Posterior cingulate gyrus (tissue), 11 donors: ENCODE data around the gene ZNF805.
A peak's percentile ranks its signal among the peaks of the same experiment; 100 is the strongest.
"Not testable (repeated sequence)": the region's sequence is repeated elsewhere in the genome, so short reads cannot be mapped to it uniquely, and the experiment has no call there.

Experiments
- DNase-seq, 10 donors: peaks; one replicate each; pipeline versions ENCODE4 v3.0.0 to v3.0.0-alpha.2; 2020 to 2021; ENCODE audit warnings: mixed read lengths in 3 of 10
- intact Hi-C: fragments of 100-400 bp; cut with DNase I; formaldehyde crosslinking; loops from one replicate; pipeline ENCODE4 v1.15.1; 2023

The ZNF805 gene

DNA sequence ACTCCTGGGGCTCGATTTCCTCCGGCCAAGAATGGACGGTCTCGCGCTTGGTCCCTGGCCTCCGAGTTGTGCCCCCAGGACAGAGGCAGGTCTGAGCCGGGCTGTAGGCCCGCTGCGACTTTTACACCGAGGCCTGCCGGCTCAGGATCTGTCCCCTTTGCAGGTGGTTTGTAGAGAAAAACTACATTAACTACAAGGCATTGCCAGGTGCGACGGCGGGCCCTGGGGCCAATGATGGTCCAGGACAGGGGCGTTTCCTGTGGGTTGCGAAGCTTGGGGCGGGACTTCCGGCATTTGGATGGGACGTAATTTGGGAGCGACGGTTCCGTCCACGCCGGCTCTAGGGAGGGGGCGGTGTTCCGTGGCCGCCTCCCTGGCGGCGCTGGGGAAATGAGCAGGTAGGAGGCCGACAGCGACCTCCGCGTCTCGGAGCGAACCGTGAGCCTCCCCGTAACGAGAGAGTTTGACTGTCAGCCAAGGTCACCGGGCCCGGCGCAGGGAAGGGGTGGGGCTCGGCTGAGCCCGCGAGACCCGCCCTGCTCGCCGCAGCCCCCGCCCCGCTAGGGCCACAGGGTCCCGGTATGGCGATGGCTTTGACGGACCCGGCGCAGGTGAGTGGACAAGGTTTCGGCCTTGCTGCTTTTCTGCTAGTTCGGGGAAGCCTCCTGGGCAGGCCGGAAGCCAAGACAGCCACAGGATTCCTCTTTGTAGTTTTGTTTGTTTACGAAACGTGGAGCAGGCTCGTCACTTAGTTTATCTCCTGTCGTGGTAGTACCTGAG lies at the start of gene ZNF805:
TSS of gene ZNF805 (plus strand) at position 322 of the 780 bp plus-strand sequence. CDS start at position 582, 260 bp downstream.
- DNase-seq = peak; percentile 91 to 99 (median 96)
- intact Hi-C loops = loop anchor here (1.0 kb wide), 1 partner anchor 40 kb away; the partner anchor contains the start of gene ZNF460

DNA sequence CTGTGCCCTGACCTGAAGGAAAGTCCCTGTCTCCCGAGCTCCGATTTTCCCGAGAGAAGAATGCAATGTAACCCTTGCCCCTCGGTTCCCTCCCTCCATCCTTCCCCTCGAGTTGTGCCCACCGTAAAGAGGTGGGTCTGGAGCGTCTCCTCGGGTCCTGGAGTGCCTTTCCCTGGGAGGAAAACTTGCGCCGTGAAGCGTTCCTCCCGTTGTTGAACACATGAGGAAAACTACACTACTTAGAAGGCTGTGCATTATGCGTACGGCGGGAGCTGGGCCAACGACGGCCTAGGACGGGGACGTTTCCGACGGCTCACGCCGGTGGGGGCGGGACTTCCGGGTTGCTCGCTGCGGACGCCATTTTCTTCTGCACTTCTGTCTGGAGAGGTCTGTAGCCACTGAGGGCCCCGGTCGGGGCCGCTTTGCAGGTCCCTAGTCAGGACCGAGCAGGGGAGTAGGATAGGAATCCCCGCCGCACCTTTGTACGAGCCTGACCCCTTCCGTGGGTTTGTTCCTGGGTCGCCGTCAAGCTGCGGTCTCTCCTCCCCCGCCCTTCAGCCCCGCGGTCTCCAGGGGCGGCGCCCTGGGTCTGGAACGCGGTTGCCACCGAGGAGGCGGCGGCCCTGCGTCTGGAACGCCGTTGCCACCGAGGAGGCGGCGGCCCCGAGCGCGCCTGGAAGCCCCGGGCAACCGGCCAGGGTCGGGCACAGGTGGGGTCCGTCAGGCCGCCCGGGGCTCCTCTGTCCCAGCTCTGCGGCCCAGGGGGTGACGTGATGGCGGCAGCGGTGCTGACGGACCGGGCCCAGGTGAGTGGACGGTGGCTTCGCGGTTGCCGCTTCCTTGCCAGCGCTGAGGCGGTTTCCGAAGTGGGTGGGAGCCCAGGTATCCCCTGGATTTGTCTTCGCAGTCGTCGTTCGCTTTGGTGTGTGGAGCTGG lies 49.0 kb upstream of the ZNF805 start, which contains the start of gene ZNF264:
TSS of gene ZNF264 (plus strand) at position 360 of the 936 bp plus-strand sequence. CDS start at position 774, 414 bp downstream.
- peak; percentile 86 to 98 (median 93) for DNase-seq
- intact Hi-C loops = loop anchor here (5.0 kb wide), 1 partner anchor 91 kb away; the partner anchor contains the start of gene ZNF460

DNA sequence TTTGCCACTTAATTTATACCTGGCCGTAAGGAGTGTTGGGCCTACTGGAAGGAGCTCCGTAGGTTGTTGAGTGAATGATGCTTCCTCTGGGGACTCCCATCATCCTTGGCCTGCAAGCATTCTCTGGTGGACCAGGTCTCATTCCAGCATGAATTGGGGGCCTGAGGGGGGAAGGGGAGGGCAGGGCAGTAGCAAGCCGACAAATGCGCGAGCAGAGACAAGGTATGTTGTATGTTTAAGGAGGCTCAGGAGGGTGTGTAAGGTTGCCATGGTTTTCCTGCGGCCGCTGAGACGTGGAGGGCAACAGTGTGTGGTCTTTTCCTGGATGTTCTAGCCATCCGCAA lies 48.4 kb upstream of the ZNF805 start:
- intact Hi-C loops = loop anchor here (5.0 kb wide), 1 partner anchor 90 kb away; the partner anchor contains the start of gene ZNF460
- no peak for DNase-seq

DNA sequence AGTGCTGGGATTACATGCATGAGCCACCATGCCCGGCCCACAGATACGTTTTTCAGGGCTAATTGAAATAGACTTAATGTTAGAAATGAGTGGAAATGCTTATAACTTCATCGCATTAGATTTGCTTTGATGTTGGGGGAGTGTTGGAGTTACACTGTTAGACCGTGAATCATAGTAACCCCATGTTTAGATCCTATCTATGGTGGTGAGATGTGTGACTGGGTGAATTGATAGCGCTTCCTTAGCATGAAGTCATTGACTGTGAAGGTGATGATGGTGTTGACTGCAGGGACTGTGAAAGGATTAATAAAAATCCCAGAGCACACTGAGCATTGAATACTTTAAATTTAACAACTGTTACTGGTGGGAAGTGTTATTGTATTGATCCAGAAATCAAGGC lies 47.4 kb upstream of the ZNF805 start:
- intact Hi-C loops = loop anchor here (5.0 kb wide), 1 partner anchor 89 kb away; the partner anchor contains the start of gene ZNF460
- DNase-seq = no peak

DNA sequence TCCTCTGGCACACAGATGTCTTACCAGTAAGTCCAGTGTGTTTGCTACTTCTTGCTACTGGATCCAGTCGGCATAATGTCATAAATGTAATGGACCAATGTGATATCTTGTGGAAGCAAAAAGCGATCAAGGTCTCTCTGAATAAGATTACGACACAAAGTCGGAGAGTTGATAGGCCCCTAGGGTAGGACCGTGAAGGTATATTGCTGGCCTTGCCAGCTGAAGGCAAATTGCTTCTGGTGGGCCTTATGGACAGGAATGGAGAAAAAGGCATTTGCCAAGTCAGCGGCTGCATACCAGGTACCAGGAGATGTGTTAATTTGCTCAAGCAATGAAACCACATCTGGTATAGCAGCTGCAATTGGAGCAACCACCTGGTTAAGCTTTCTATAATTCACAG lies 42.6 kb upstream of the ZNF805 start:
- DNase-seq, intact Hi-C loops: not testable (repeated sequence)

DNA sequence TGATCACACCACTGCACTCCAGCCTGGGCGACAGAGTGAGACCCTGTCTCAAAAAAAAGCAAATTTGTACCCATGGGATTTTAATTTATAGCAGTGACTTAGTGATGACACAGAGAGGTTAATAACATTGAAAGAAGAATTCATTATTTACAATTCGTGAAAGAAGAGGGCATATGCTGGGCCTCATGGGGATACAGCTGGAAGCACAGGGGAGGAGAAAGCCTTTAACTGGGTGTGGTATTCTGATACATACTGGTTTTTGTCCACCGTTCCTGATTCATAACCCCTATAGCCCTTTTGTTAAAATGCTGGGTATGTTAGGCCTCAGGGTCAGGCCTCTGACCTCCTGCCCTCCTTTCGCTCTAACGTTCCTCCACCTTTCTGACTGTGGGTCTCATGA lies 38.3 kb upstream of the ZNF805 start:
- no peak for DNase-seq
- intact Hi-C loops = no loop called here

DNA sequence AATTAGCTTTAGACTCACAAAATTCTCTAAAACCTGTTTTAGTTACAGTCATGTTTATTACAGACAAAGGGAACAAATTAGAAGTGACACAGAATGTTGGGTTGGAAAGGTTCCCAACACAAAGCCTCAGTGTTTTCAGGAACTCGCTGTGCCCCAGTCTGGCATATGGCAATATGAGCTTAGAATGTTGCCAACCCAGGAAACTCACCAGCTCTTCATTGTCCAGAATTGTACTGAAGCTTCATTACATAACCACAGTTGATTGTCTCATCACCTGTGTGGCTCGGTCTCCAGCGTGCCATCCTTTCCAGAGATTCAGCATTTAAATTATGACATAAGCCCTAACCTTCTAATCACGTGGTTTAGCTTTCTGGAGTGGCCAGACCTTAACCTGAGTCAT lies 30.1 kb upstream of the ZNF805 start:
- intact Hi-C loops = no loop called here
- no peak for DNase-seq

DNA sequence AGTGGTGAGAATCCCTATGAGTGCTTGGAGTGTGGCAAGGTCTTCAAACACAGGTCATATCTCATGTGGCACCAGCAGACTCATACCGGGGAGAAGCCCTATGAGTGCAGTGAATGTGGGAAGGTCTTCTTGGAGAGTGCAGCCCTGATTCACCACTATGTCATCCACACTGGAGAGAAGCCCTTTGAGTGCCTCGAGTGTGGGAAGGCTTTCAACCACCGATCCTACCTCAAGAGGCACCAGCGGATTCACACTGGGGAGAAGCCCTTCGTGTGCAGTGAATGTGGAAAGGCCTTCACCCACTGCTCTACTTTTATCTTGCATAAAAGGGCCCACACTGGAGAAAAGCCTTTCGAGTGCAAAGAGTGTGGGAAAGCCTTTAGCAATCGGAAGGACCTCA lies 28.3 kb upstream of the ZNF805 start:
- DNase-seq = no peak
- intact Hi-C loops = no loop called here

DNA sequence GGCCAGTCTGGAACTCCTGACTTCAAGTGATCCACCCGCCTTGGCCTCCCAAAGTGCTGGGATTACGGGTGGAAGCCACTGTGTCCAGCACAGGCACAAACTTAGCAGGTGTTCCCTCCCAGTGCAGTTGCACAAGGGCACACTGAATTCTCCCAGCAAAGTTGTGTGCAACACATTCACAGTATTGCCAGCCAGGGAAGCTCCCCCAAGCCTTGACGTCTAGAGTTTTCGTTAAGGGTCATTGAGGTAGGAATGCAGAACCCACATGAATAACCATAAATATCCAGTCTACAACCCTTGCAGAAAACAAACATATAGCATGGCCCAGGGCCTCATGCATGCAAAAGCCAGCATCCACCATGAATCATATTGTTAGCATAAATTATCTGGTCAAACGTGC lies 12.9 kb upstream of the ZNF805 start:
- intact Hi-C loops = no loop called here
- DNase-seq = no peak

DNA sequence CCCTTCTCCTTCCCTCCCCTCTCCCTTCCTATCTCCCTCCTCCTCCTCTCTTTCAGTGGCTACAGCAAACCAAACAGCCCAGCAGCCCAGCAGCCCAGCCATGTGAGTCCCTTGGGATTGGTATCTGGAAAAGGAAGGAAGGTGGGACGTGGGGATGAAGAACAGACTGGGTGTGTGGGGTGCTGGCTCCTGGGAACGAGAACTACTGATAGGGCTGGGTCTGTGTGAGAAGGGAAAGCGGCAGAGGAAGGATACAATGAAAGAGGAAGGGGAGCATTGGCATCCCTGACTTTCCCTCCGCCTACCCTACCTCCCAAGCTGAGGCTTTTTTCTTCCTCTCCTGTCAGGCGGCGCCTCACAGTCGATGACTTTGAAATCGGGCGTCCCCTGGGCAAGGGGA lies 8.7 kb upstream of the ZNF805 start:
- intact Hi-C loops = no loop called here
- no peak for DNase-seq

DNA sequence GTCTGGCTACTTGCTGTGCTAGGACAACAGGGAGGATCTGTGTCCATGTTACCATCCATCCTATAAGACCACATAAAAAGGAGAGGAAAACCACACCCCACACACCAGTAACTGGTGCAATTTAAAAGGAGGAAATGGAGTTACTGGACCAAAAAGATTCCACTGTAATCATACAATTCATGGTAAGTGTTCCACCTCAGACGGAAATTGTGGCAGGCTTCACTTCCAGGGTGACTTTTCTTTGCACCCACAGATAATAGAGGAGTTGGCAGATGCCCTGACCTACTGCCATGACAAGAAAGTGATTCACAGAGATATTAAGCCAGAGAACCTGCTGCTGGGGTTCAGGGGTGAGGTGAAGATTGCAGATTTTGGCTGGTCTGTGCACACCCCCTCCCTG lies 7.2 kb upstream of the ZNF805 start:
- no peak for DNase-seq

DNA sequence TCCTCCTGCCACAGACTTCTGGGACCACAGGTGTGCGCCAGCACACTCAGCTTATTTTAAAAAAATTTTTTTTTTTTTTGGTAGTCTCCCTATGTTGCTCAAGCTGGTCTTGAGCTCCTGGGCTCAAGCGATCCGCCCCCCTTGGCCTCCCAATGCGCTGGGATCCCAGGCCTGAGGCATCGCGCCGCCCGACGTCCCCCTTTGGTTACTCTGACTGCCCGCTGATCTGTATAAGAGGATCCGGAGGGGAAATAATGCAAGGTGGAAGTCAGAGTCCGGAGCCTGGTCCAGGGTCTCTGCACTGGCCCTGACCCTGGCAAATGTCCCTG lies 486 bp upstream of the ZNF805 start:
- DNase-seq = peak in 1 of 10 donors; percentile 14
- intact Hi-C loops = loop anchor here (1.0 kb wide), 1 partner anchor 40 kb away; the partner anchor contains the start of gene ZNF460

More for the DNA sequence above, 7.2 kb upstream of the ZNF805 start:
- intact Hi-C loops = no loop called here

DNA sequence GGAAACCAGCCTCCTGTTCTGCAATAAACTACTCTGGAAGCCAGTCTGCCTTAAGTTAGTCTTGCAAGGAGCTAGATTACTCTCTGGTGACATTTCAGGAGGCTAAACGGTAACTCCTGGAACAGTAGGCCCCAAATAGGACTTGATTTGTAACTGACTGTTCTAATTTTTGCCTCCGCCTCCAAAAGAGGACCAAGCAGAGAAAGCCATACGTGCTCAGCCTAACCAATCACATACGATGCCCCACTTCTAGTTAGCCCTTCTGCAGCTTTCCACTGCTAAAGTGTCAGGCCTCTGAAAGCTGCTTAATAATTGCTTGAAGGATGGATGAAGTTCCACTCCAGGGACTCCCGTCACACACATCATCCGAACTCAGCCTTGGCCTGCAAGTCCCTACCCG lies 744 bp downstream of the ZNF805 start:
- DNase-seq = no peak
- intact Hi-C loops = no loop called here

DNA sequence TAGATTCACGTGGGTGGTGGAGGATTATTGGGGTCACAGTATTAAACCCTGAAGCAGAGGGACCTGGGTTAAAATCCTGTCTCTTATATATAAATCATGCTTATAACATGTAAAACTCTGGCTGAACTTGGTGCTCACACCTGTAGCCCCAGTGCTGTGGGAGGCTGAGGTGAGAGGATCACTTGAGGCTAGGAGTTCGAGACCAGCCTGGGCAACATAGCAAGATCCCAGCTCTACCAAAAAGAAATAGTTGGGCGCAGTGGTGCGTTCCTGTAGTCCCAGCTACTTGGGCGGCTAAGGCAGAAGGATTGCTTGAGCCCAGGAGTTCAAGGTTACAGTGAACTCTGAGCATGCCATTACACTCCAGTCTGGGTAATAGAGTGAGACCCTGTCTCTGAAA lies 2.4 kb downstream of the ZNF805 start:
- intact Hi-C loops = no loop called here
- no peak for DNase-seq

DNA sequence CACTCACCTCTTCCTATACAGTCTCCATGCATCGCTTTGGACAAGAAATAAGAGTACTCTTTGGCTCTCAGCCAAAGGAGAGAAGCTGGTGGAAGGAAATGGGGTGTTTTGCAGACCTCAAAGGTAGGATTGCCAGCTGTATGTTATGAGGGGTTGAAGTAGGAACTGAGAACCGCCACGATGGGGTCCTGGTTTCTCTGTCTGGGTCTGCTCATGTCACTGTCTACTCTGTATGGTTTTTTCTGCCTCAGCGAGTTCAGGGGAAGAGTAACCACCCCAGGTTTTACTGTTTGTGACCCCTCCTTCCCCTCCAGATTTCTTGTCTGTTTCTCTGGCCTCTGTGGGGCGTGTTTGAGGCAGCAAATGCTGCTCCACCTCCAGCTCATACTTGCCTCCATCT lies 4.1 kb downstream of the ZNF805 start:
- DNase-seq = no peak
- intact Hi-C loops = no loop called here

DNA sequence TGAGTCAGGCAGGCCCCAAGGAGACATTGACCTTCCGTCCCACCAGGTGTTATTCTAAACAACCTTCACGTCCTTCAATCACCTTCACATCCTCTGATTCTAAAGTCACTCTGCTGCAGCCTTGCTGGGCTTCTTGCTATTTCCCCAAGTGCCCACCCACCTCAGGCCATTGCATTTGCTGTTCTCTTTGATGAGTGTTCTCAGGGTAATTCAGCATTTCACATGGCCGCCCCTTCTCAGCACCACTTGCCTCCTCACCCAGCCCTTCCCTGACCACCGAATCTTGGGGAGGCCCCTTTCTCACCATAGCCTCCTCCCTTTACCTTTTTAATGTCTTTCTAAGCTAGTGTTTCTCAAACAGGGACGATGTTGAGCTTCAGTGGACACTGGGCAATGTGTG lies 4.6 kb downstream of the ZNF805 start:
- intact Hi-C loops = no loop called here

DNA sequence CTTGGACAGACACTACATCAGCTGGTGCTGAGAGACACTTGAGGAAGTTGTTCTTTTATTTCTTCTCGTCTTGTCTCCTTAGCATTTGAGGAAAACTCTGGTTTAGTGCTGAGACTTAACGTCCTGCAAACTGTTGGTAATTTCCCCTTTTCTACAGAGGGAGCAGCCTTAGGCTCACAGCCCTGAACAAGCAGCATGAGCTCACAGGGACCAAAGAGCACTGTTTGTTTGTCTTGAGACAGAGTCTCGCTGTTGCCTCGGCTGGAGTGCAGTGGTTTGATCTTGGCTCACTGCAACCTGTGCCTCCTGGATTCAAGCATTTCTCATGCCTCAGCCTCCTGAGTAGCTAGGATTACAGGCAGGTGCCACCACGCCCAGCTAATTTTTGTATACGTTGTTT lies 5.5 kb downstream of the ZNF805 start:
- no peak for DNase-seq
- intact Hi-C loops = no loop called here

More for the DNA sequence above, 4.6 kb downstream of the ZNF805 start:
- no peak for DNase-seq

DNA sequence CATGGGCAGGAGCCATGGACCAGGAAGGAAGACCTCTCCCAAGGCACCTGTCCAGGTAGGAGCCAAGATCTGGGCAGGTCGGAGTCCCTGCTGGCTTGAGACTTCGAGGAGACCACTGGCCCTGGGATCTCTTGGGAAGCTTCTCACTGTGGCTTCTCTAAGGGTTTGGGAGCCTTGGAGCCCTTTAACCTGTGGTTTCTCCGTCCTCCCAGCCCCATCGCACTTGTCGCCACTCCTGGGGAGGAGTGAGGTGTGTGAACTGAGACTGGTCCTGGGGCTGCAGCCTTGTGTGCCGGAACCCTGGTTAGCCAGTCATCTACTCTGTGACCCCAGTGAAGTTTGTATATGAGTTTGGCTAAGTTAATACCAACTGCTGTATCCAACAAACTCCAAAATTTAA lies 8.2 kb downstream of the ZNF805 start:
- intact Hi-C loops = no loop called here
- DNase-seq = no peak

DNA sequence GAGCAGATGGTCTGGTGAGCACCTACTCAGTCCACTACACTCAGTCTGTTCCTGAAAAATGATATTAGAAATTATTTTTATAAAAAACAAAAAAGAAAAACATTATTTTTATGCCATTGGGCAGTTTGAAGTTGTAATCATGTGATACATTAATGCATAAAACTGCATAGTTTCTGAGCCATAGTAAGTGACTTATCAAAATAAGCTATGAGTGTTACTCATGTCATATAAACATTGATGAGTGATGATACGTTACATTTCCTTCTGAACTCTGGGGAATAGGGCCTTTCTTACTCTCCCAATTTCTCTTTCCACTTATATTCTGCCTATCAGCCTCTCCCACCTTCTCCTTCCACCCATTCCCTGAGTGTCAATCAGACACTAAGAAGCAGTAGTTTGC lies 8.9 kb downstream of the ZNF805 start:
- no peak for DNase-seq
- intact Hi-C loops = no loop called here

DNA sequence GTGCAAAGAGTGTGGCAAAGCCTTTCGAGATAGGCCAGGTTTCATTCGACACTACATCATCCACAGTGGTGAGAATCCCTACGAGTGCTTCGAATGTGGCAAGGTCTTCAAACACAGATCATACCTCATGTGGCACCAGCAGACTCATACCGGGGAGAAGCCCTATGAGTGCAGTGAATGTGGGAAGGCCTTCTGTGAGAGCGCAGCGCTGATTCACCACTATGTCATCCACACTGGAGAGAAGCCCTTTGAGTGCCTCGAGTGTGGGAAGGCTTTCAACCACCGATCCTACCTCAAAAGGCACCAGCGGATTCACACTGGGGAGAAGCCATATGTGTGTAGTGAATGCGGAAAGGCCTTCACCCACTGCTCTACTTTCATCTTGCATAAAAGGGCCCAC lies 13.3 kb downstream of the ZNF805 start:
- DNase-seq, intact Hi-C loops: not testable (repeated sequence)

DNA sequence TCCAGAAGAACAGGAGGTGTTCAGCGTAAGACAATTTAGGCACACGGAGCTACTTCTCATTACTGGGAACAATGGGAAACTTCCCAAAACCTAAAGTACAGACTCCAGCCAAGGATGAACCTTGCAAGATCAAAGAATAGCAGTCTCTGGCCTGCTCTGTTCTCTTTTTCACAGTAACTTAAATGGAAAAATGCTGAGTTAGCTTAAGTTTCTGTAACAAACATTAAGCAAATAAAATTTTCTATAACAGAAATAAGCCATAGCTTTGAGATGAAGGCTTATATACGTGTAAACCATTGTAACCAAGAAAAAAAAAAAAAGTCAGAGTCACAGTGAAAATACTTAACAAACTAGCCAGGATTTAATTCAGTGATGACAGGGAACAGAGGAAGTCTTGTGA lies 21.6 kb downstream of the ZNF805 start:
- intact Hi-C loops = no loop called here
- no peak for DNase-seq
